B cell (primary cell): Measurements from ENCODE around the gene QSOX1. TPM values are rescaled to one million over a fixed set of nuclear protein-coding genes. Genes with fewer than 3 reads are reported as not detected.

Experiments
- ATAC-seq: fragments of 200-7000 bp; cut with Tn5 transposase; one replicate; pipeline ENCODE4 v1.10.0; 2021; ENCODE audit warnings: low read depth, mild to moderate bottlenecking, moderate number of reproducible peaks, moderate library complexity
- CTCF ChIA-PET: fragments of 350-600 bp; sonication (Branson Sonifier 250); formaldehyde crosslinking; loops from one replicate; lab custom pipeline; 2021; ENCODE audit warnings: antibody characterized with exemption, inconsistent platforms; lab: Charles Lee
- POLR2A ChIA-PET: fragments of 350-600 bp; sonication (Branson Sonifier 250); formaldehyde crosslinking; loops from one replicate; lab custom pipeline; 2021; ENCODE audit warnings: antibody characterized with exemption; lab: Charles Lee
- DNase-seq: peaks from one replicate; pipeline ENCODE4 v3.0.0; 2013
- H2AFZ ChIP-seq: 2 replicates; pipeline ENCODE4 v1.6.1; 2012; ENCODE audit warnings: mild to moderate bottlenecking, low read depth, low read length; ENCODE audit not compliant: insufficient read depth, poor library complexity, severe bottlenecking
- H3K27ac ChIP-seq, 2 donors: 1 replicate in 1 of 2; 2 replicates in 1 of 2; pipeline ENCODE4 v1.5.1; 2012 to 2013; ENCODE audit warnings: low read length in 2 of 2, mild to moderate bottlenecking in 2 of 2, moderate library complexity in 1 of 2
- H3K27me3 ChIP-seq, 4 experiments: fragments of 200-600 bp in 1 of 4; sonication (generic) in 1 of 4; replicated peaks in 1 of 4; 1 replicate in 2 of 4; 2 replicates in 2 of 4; pipeline versions ENCODE4 v1.6.1 to v1.7.0; 2013 to 2016; ENCODE audit warnings: low read length in 3 of 4, mild to moderate bottlenecking in 2 of 4, mixed read lengths in 1 of 4, moderate library complexity in 1 of 4; ENCODE audit not compliant: insufficient read depth in 4 of 4, control insufficient read depth in 3 of 4; ENCODE audit errors: control extremely low read depth in 1 of 4
- H3K36me3 ChIP-seq, 2 experiments: replicated peaks in 1 of 2; 1 replicate in 1 of 2; 2 replicates in 1 of 2; pipeline versions ENCODE4 v1.6.1 to v1.7.1; 2013; ENCODE audit warnings: low read length in 1 of 2; ENCODE audit not compliant: insufficient read depth in 2 of 2, control insufficient read depth in 1 of 2; ENCODE audit errors: control extremely low read depth in 1 of 2, extremely low read depth in 1 of 2
- H3K4me1 ChIP-seq, 2 donors: fragments of 200-600 bp in 1 of 2; sonication (generic) in 1 of 2; 1 replicate in 1 of 2; 2 replicates in 1 of 2; pipeline versions ENCODE4 v1.5.1 to v1.6.1; 2013 to 2017; ENCODE audit warnings: low read length in 2 of 2; ENCODE audit not compliant: control insufficient read depth in 2 of 2, insufficient read depth in 2 of 2
- H3K4me2 ChIP-seq: replicated peaks from 2 replicates; pipeline ENCODE3; 2012; ENCODE audit warnings: mild to moderate bottlenecking, low read depth, low read length; ENCODE audit not compliant: poor library complexity, severe bottlenecking
- H3K4me3 ChIP-seq, 5 experiments: fragments of 200-600 bp in 1 of 5; sonication (generic) in 1 of 5; 1 replicate in 3 of 5; 2 replicates in 2 of 5; pipeline versions ENCODE4 v1.5.1 to v1.7.0; 2011 to 2016; ENCODE audit warnings: low read length in 4 of 5, mild to moderate bottlenecking in 4 of 5, low read depth in 2 of 5, control low read depth in 1 of 5, moderate library complexity in 1 of 5; ENCODE audit not compliant: insufficient read depth in 1 of 5; ENCODE audit errors: control extremely low read depth in 1 of 5, extremely low read depth in 1 of 5
- H3K79me2 ChIP-seq: fragments of 200-600 bp; sonication (generic); one replicate; pipeline ENCODE4 v1.6.0; 2016; ENCODE audit warnings: low read length; ENCODE audit not compliant: control insufficient read depth, insufficient read depth
- H3K9ac ChIP-seq: fragments of 200-600 bp; sonication (generic); 2 replicates; pipeline ENCODE4 v1.6.1; 2017; ENCODE audit warnings: mild to moderate bottlenecking, low read length, moderate library complexity
- H3K9me3 ChIP-seq, 3 donors: one replicate each; pipeline versions ENCODE4 v1.6.1 to v1.7.1; 2013; ENCODE audit warnings: low read length in 2 of 3; ENCODE audit not compliant: control insufficient read depth in 2 of 3, insufficient read depth in 1 of 3; ENCODE audit errors: control extremely low read depth in 1 of 3
- H4K20me1 ChIP-seq: 2 replicates; pipeline ENCODE4 v1.6.0; 2012; ENCODE audit warnings: mild to moderate bottlenecking, low read length; ENCODE audit not compliant: insufficient read depth, control insufficient read depth, poor library complexity, severe bottlenecking
- H3K27ac Mint-ChIP-seq: one replicate; pipeline ENCODE4 v1.8.0; 2021; ENCODE audit warnings: mixed read lengths
- H3K27me3 Mint-ChIP-seq: one replicate; pipeline ENCODE4 v1.8.0; 2021; ENCODE audit warnings: mixed read lengths
- H3K4me1 Mint-ChIP-seq: one replicate; pipeline ENCODE4 v1.8.0; 2021; ENCODE audit warnings: mixed read lengths
- H3K4me3 Mint-ChIP-seq: one replicate; pipeline ENCODE4 v1.8.0; 2021; ENCODE audit warnings: mixed read lengths
- H3K9me3 Mint-ChIP-seq: one replicate; pipeline ENCODE4 v1.8.0; 2022; ENCODE audit warnings: mixed read lengths; ENCODE audit not compliant: insufficient read depth
- EZH2 ChIP-seq: IDR thresholded peaks from 2 replicates; pipeline ENCODE4 v1.6.1; 2012; ENCODE audit warnings: borderline replicate concordance, low read depth, mild to moderate bottlenecking, moderate library complexity, low read length; ENCODE audit not compliant: insufficient read depth, poor library complexity, severe bottlenecking
- WGBS: methylation state at CpG from one replicate; pipeline ENCODE4 v1.1.5; 2013; ENCODE audit warnings: missing lambda C conversion rate; ENCODE audit not compliant: insufficient coverage; 5-methylcytosine and 5-hydroxymethylcytosine counted together
- intact Hi-C: fragments of 100-400 bp; cut with micrococcal nuclease; formaldehyde crosslinking; loops from one replicate; pipeline ENCODE4 v1.10.0; 2022
- polyA plus RNA-seq: library from polyadenylated mRNA; depleted of rRNA; stranded (reverse); fragments of >200 nt; gene quantifications from 2 replicates; pipeline ENCODE4 v1.2.3, GENCODE V29; 2012
- total RNA-seq, 2 donors: library from RNA; stranded (reverse); fragments of 120-200 nt in 1 of 2; gene quantifications; 1 replicate in 1 of 2; 2 replicates in 1 of 2; pipeline versions ENCODE4 v1.2.3 to v1.2.4, GENCODE V29; 2013 to 2022
- TF ChIP-seq, protein P1 (sequence below): fragments of 200-600 bp; IDR thresholded peaks from one replicate; pipeline ENCODE4 v1.8.0; 2022; ENCODE audit warnings: antibody characterized with exemption, mild to moderate bottlenecking

QSOX1 gene
- total and polyA plus RNA-seq, 2 donors (not counting 1 experiment from before 2014, with no cell fraction given), result 11.4 to 20.6 TPM

DNA sequence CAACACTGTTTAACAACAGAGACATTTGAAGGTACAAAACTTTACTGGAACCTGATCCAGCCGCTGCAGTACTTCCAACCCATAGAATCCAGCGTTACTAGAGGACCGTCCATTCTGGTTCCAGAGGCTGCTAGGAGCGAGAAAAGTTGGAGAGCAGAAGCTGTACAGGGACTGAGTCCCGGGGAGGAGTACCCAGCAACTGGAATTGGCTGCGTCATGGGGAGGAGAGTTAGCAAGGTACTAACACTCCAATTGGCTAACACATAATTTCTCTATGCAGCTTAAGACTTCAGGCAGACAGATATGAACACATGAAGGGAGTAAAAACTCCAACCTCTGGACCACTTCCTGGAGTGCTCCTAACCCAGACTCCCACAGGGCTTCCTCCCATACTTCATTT, 2.1 kb upstream of the QSOX1 start:
- TF ChIP-seq, protein P1, sequence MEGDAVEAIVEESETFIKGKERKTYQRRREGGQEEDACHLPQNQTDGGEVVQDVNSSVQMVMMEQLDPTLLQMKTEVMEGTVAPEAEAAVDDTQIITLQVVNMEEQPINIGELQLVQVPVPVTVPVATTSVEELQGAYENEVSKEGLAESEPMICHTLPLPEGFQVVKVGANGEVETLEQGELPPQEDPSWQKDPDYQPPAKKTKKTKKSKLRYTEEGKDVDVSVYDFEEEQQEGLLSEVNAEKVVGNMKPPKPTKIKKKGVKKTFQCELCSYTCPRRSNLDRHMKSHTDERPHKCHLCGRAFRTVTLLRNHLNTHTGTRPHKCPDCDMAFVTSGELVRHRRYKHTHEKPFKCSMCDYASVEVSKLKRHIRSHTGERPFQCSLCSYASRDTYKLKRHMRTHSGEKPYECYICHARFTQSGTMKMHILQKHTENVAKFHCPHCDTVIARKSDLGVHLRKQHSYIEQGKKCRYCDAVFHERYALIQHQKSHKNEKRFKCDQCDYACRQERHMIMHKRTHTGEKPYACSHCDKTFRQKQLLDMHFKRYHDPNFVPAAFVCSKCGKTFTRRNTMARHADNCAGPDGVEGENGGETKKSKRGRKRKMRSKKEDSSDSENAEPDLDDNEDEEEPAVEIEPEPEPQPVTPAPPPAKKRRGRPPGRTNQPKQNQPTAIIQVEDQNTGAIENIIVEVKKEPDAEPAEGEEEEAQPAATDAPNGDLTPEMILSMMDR, result no peak
- no peak for TF ChIP-seq EZH2
- Histone ChIP-seq H3K9ac (no peak overlapping the region), H3K27ac (no peak overlapping the region), H3K4me1 (peaks cover 22 to 25% of the 10 kb centered on the region in 2 donors), H3K4me3 (no peak overlapping the region), H3K4me2 (no peak overlapping the region), H3K9me3 (no peaks in the 10 kb centered on the region), H2AFZ (peak overlapping the region; percentile 5), H4K20me1 (no peaks in the 10 kb centered on the region), H3K27me3 (no peaks in the 10 kb centered on the region), H3K79me2 (peaks cover 11% of the 10 kb centered on the region), H3K36me3 (no peaks in the 10 kb centered on the region)
- DNase-seq (no peak), ATAC-seq (no peak)
- H3K9me3 Mint-ChIP-seq, result no peaks in the 10 kb centered on the region
- 84% methylated on average over 5 of the region's 6 CpGs for WGBS
- intact Hi-C loops, result no loop called here
- POLR2A ChIA-PET, result no interaction called here
- peak overlapping the region; percentile 96 for H3K4me3 Mint-ChIP-seq
- H3K27ac Mint-ChIP-seq, result no peak overlapping the region
- H3K27me3 Mint-ChIP-seq, result no peaks in the 10 kb centered on the region
- CTCF ChIA-PET, result interaction anchor here (1.4 kb wide), 1 partner anchor 16 kb away, joined by 5 read pairs; no protein-coding TSS in a partner anchor
- peaks cover 26% of the 10 kb centered on the region for H3K4me1 Mint-ChIP-seq

DNA sequence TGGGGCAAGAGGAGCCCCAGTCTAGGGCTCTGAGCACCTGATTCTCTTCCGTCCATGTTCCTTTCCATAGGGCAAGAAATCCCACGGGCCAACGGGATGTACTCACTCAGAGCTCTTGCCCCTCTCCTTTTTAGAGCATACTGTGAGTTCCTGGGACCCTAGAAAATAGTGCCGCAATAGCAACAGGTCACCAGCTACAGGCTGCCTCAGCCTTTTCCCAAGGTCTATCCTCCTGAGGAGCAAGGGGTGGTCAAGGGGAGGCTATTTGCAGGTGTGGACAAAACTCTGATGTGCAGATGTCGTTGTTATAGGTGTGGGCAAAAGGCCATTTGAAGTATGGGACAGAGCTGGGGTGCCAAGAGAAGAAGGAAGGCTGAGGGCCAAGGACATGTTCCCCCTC, 1.6 kb upstream of the QSOX1 start:
- Histone ChIP-seq H3K27ac (no peak overlapping the region), H3K36me3 (no peaks in the 10 kb centered on the region), H3K4me3 (no peak overlapping the region), H3K79me2 (peaks cover 13% of the 10 kb centered on the region), H3K9ac (no peak overlapping the region), H2AFZ (no peak overlapping the region), H4K20me1 (no peaks in the 10 kb centered on the region), H3K27me3 (no peaks in the 10 kb centered on the region), H3K9me3 (no peaks in the 10 kb centered on the region), H3K4me1 (peaks cover 22 to 25% of the 10 kb centered on the region in 2 donors), H3K4me2 (no peak overlapping the region)
- DNase-seq (no peak), ATAC-seq (no peak)
- TF ChIP-seq, protein P1, result no peak
- TF ChIP-seq EZH2, result no peak
- intact Hi-C loops, result no loop called here
- no peaks in the 10 kb centered on the region for H3K9me3 Mint-ChIP-seq
- WGBS, result 97% methylated on average over 4 of the region's 5 CpGs
- peaks cover 26% of the 10 kb centered on the region for H3K4me1 Mint-ChIP-seq
- ChIA-PET CTCF (interaction anchor here (1.4 to 2.0 kb wide), 2 partner anchors 15 to 338 kb away, joined by 5 read pairs; no protein-coding TSS in a partner anchor), POLR2A (no interaction called here)
- no peak overlapping the region for H3K27ac Mint-ChIP-seq
- H3K4me3 Mint-ChIP-seq, result peak overlapping the region; percentile 96
- no peaks in the 10 kb centered on the region for H3K27me3 Mint-ChIP-seq
